IPS-15b (cell line): Measurements from ENCODE around the gene B3GNT2.
"Not testable (repeated sequence)": the region's sequence is repeated elsewhere in the genome, so short reads cannot be mapped to it uniquely, and the experiment has no call there.

Experiments
- H3K27me3 ChIP-seq: one replicate; pipeline ENCODE4 v1.6.1; 2013; ENCODE audit warnings: low read length; ENCODE audit not compliant: control insufficient read depth, insufficient read depth
- H3K36me3 ChIP-seq: one replicate; pipeline ENCODE4 v1.6.1; 2013; ENCODE audit warnings: low read length; ENCODE audit not compliant: control insufficient read depth, insufficient read depth
- H3K4me1 ChIP-seq: one replicate; pipeline ENCODE4 v1.6.1; 2013; ENCODE audit warnings: mild to moderate bottlenecking, low read length; ENCODE audit not compliant: control insufficient read depth, insufficient read depth
- H3K4me3 ChIP-seq: one replicate; pipeline ENCODE4 v1.5.1; 2013; ENCODE audit warnings: low read depth, low read length
- H3K9ac ChIP-seq: one replicate; pipeline ENCODE4 v1.6.1; 2013; ENCODE audit warnings: low read depth, mild to moderate bottlenecking, low read length
- H3K9me3 ChIP-seq: one replicate; pipeline ENCODE4 v1.6.1; 2013; ENCODE audit warnings: mild to moderate bottlenecking, low read length; ENCODE audit not compliant: control insufficient read depth, insufficient read depth

B3GNT2 gene

GRCh38 chr2:62257466-62257865 is 61.6 kb downstream of the B3GNT2 start:
- no peaks in the 10 kb centered on the region for H3K9me3 ChIP-seq
- H3K36me3 ChIP-seq: no peaks in the 10 kb centered on the region
- no peaks in the 10 kb centered on the region for H3K4me1 ChIP-seq
- no peaks in the 10 kb centered on the region for H3K27me3 ChIP-seq
- no peak overlapping the region for H3K9ac ChIP-seq
- H3K4me3 ChIP-seq: no peak overlapping the region

GRCh38 chr2:62263076-62263715 is 67.3 kb downstream of the B3GNT2 start:
- Histone ChIP-seq H3K4me1 (peaks cover 4% of the 10 kb centered on the region), H3K27me3 (no peaks in the 10 kb centered on the region), H3K9me3 (no peaks in the 10 kb centered on the region), H3K36me3 (no peaks in the 10 kb centered on the region), H3K9ac (no peak overlapping the region), H3K4me3 (no peak overlapping the region)

- Histone ChIP-seq H3K4me1 (peaks cover 4% of the 10 kb centered on the region), H3K27me3 (no peaks in the 10 kb centered on the region), H3K9me3 (no peaks in the 10 kb centered on the region), H3K9ac (no peak overlapping the region), H3K36me3 (no peaks in the 10 kb centered on the region), H3K4me3 (no peak overlapping the region)
These were observed 68.3 kb downstream of the B3GNT2 start for GRCh38 chr2:62264186-62264585.

- Histone ChIP-seq H3K27me3 (no peaks in the 10 kb centered on the region), H3K9me3 (no peaks in the 10 kb centered on the region), H3K9ac (no peak overlapping the region), H3K36me3 (no peaks in the 10 kb centered on the region), H3K4me3 (no peak overlapping the region), H3K4me1 (peaks cover 4% of the 10 kb centered on the region)
These were observed 69.2 kb downstream of the B3GNT2 start for GRCh38 chr2:62265106-62265505.

- Histone ChIP-seq H3K9me3 (no peaks in the 10 kb centered on the region), H3K9ac (no peak overlapping the region), H3K27me3 (no peaks in the 10 kb centered on the region), H3K4me1 (peaks cover 4% of the 10 kb centered on the region), H3K4me3 (no peak overlapping the region), H3K36me3 (no peaks in the 10 kb centered on the region)
These were observed 70.6 kb downstream of the B3GNT2 start for GRCh38 chr2:62266433-62267038.

GRCh38 chr2:62267696-62268095 is 71.8 kb downstream of the B3GNT2 start:
- Histone ChIP-seq H3K4me3 (no peak overlapping the region), H3K27me3 (no peaks in the 10 kb centered on the region), H3K9me3 (no peaks in the 10 kb centered on the region), H3K36me3 (no peaks in the 10 kb centered on the region), H3K4me1 (peaks cover 4% of the 10 kb centered on the region), H3K9ac (no peak overlapping the region)

GRCh38 chr2:62268681-62269188 is 72.8 kb downstream of the B3GNT2 start:
- not testable (repeated sequence) for H3K9ac ChIP-seq, H3K4me3 ChIP-seq, H3K9me3 ChIP-seq, H3K4me1 ChIP-seq, H3K27me3 ChIP-seq, H3K36me3 ChIP-seq

- H3K36me3 ChIP-seq: no peaks in the 10 kb centered on the region
- H3K9ac ChIP-seq: no peak overlapping the region
- no peaks in the 10 kb centered on the region for H3K9me3 ChIP-seq
- no peak overlapping the region for H3K4me3 ChIP-seq
- H3K4me1 ChIP-seq: peaks cover 4% of the 10 kb centered on the region
- H3K27me3 ChIP-seq: no peaks in the 10 kb centered on the region
These were observed 74.8 kb downstream of the B3GNT2 start for GRCh38 chr2:62270728-62271127.
